GM12872 (cell line): Measurements from ENCODE around the gene MESD.

Experiments
- CTCF ChIP-seq: IDR thresholded peaks from 3 replicates; pipeline ENCODE4 v1.5.1; 2011; ENCODE audit warnings: low read depth, mild to moderate bottlenecking, low read length, moderate library complexity; ENCODE audit not compliant: insufficient read depth

The MESD gene

DNA sequence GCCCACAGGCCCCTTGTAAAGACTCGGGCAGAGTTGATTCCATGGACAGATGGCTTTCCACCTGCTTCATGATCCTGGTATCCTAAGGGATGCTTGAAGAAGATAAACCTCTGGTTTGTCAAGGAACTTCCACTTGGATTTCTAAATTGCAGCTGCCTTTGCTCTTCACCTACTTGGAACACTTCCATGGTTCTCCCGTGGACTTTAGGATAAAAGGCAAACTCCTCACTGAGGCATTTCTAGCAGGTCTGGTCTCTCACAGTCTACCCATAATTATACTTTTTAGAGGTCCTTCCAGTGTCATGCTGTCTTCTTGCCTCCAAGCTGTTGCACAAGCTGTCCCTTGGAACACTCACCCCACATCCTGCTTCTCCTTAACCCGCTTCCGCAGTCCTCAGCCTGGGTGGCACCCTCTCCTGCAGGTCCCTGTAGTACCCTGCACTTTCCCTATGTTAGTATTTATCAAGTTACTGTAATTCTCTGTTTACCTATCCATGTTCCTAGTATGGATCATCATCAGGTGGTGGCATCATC, 23.8 kb upstream of the MESD start:
- no peak for TF ChIP-seq CTCF

GRCh38 chr15:81012588-81012987, 23.0 kb upstream of the MESD start:
- TF ChIP-seq CTCF: no peak

- no peak for TF ChIP-seq CTCF
These were observed 22.0 kb upstream of the MESD start for GRCh38 chr15:81011593-81011992.

DNA sequence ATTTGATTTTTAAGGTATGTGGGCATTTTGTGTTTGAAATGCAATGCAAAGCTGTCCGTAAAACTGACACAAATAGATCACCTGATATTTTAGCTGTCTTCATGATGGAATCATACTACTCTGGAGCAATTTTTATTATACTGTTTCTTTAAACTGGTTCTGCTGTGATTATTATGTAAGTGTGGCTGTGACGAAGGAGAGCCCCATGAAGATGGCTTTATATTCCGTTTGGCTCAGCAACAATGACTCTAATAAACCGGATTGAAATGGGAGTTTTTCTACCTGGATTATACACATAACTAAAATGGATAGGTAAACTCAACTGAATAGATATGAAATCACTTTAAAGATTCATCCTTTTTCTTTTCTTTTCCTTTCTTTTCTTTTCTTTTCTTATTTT, 20.5 kb upstream of the MESD start:
- no peak for TF ChIP-seq CTCF

GRCh38 chr15:81008312-81008711, 18.7 kb upstream of the MESD start:
- TF ChIP-seq CTCF: no peak

- no peak for TF ChIP-seq CTCF
These were observed 17.9 kb upstream of the MESD start for GRCh38 chr15:81007428-81008064.

DNA sequence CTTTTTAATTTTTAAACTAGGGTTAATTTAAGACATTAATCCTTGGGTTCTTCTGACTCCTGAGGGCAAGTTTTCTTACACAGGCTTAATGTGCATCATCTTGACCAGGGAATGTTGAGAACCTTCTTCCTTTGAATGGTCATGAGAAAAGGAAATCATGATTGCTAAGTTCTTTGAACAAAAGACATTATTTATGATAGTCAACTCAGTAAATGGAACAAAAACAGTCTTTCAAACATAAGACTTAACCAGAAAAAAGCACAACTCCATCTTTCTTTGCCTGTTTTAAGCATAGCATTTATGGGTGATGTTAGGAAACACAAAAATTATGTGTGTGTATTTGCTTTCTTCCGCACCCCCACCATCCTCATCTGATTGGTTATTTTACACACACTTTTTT, 16.5 kb upstream of the MESD start:
- TF ChIP-seq CTCF: no peak
